GM12865 (cell line): Measurements from ENCODE around the gene UBL7.
"Not testable (repeated sequence)": the region's sequence is repeated elsewhere in the genome, so short reads cannot be mapped to it uniquely, and the experiment has no call there.

Experiments
- DNase-seq: peaks from one replicate; pipeline ENCODE4 v3.0.0; 2010; ENCODE audit warnings: low read depth
- H3K4me3 ChIP-seq: 2 replicates; pipeline ENCODE4 v1.5.1; 2011; ENCODE audit warnings: mild to moderate bottlenecking, low read depth, low read length, control low read depth
- TF ChIP-seq, protein P1 (sequence below): IDR thresholded peaks from 2 replicates; pipeline ENCODE4 v1.5.1; 2011; ENCODE audit warnings: low read length, control low read depth, low read depth, inconsistent platforms; ENCODE audit not compliant: insufficient read depth; ENCODE audit errors: missing control alignments

Gene UBL7

DNA sequence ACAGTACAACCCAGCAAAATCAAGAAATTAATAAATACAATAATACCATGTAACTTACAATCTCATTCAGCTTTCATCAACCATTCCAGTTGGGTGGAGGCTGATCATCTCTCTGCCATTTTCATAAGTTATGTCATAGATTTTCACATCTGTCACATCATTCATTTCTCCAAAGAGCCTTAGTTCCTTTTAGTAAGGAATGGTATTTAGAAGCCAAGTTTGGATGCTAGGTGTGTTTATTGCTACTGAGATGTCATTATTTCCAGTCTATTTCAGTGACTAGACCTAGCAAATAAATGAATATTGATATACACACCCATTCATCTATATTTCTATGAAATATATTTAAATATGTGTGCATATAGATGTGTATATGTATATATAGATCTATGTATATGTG lies 2.7 kb upstream of the UBL7 start:
- TF ChIP-seq, protein P1, sequence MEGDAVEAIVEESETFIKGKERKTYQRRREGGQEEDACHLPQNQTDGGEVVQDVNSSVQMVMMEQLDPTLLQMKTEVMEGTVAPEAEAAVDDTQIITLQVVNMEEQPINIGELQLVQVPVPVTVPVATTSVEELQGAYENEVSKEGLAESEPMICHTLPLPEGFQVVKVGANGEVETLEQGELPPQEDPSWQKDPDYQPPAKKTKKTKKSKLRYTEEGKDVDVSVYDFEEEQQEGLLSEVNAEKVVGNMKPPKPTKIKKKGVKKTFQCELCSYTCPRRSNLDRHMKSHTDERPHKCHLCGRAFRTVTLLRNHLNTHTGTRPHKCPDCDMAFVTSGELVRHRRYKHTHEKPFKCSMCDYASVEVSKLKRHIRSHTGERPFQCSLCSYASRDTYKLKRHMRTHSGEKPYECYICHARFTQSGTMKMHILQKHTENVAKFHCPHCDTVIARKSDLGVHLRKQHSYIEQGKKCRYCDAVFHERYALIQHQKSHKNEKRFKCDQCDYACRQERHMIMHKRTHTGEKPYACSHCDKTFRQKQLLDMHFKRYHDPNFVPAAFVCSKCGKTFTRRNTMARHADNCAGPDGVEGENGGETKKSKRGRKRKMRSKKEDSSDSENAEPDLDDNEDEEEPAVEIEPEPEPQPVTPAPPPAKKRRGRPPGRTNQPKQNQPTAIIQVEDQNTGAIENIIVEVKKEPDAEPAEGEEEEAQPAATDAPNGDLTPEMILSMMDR, result no peak
- no peak for DNase-seq
- peak overlapping the region; percentile 80 for H3K4me3 ChIP-seq

GRCh38 chr15:74461847-74462511 lies 1.0 kb upstream of the UBL7 start:
- DNase-seq, result peak; percentile 15
- TF ChIP-seq, protein P1, result no peak
- peak overlapping the region; percentile 80 for H3K4me3 ChIP-seq

DNA sequence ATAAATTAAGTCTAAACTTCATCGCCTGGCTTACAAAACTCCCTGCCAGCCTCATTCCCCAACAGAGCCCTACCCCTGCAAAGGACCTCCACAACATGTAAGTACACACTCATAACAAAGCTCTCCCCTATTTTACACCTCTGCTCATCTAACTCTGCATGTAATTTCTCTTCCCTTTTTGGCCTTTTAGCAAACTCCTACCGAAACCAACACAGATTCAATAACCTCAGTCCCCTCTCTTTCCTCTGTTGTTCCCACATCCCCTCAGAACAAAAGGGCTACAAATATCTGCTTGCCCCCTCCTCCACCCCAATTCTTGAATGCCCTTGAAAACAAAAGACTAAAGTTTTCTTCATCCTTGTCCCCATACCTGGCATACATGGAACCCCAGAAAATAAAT lies 662 bp downstream of the UBL7 start:
- DNase-seq, result peak; percentile 64
- TF ChIP-seq, protein P1, result no peak
- H3K4me3 ChIP-seq, result peak overlapping the region; percentile 80

DNA sequence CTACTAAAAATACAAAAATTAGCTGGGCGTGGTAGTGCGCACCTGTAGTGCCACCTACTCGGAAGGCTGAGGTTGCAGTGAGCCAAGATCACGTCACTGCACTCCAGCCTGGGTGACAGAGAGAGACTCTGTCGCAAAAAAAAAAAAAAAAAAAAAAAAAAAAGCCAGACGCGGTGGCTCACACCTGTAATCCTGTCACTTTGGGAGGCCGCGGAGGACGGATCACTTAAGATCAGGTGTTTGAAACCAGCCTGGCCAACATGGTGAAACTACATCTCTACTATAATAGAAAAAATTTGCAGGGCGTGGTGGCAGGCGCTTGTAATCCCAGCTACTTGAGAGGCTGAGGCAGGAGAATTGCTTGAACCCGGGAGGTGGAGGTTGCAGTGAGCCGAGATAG lies 1.2 kb downstream of the UBL7 start:
- peak overlapping the region; percentile 80 for H3K4me3 ChIP-seq
- DNase-seq, result not testable (repeated sequence)

DNA sequence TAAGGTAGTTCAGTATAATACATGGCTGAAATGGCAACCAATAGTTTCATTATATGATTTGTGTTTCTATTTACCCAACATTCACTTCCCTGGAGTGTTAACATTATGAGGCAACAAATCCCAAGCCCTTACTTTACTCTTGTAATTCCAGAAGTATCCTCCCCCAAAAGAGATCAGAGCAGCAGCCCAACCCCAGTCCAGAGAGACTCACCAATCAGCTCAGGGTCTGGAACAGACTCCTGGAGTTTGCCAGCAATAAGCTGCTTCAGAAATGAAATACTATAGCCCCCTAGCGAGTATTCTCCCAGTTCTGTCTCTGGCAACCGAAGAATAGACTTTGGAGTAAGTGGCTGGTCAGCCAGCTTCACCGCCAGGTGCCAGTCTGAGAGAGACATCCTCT lies 2.5 kb downstream of the UBL7 start:
- TF ChIP-seq, protein P1, result no peak
- DNase-seq, result no peak
- H3K4me3 ChIP-seq, result no peak overlapping the region

DNA sequence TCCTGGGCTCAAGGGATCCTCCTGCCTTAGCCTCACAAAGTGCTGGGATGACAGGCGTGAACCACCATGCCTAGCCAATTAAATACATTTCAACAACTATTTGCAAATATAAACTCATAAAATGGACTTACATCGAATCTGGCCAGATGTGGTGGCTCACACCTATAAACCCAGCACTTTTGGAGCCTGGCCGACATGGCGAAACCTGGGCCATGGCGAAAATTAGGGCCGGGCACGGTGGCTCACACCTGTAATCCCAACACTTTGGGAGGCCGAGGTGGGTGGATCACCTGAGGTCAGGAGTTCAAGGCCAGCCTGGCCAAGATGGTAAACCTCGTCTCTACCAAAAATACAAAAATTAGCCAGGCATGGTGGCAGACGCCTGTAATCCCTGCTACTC lies 3.9 kb downstream of the UBL7 start:
- DNase-seq, result not testable (repeated sequence)

DNA sequence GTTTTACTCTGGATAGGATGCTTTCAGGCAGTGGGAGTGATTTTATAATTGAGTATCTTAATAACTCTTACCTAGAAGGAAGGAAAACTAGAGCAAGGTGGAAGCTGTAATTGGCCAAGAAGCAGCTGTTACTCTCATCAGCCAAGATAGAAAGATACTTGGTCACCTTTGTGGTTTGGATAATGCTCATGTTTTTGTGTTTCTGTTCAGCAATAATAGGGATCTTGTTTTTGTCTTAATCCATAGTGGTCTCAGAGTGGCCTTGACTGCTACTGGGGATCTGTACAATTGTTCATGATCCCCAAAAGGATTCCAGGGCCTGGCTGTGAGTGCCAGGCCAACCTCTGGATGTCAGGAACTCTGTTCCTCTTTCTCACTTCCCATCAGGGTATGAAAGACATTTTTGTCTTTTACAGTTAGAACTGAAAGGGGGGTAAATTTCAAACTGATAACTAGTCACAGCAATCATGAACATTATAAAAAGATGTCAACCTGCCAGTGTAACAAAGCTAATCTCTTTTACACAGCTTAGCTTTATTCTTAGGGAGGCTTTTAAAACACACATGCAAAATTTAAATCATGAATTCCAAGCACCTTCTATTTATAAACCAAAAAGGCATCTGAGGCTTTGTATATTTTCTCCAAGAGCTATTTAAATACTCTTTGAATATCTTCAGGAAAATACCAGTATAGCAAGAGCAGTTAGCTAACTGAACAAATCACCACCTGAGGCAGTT lies 6.0 kb downstream of the UBL7 start:
- DNase-seq, result no peak
- no peak overlapping the region for H3K4me3 ChIP-seq
- TF ChIP-seq, protein P1, result no peak

More for the DNA sequence above, 3.9 kb downstream of the UBL7 start:
- not testable (repeated sequence) for H3K4me3 ChIP-seq

DNA sequence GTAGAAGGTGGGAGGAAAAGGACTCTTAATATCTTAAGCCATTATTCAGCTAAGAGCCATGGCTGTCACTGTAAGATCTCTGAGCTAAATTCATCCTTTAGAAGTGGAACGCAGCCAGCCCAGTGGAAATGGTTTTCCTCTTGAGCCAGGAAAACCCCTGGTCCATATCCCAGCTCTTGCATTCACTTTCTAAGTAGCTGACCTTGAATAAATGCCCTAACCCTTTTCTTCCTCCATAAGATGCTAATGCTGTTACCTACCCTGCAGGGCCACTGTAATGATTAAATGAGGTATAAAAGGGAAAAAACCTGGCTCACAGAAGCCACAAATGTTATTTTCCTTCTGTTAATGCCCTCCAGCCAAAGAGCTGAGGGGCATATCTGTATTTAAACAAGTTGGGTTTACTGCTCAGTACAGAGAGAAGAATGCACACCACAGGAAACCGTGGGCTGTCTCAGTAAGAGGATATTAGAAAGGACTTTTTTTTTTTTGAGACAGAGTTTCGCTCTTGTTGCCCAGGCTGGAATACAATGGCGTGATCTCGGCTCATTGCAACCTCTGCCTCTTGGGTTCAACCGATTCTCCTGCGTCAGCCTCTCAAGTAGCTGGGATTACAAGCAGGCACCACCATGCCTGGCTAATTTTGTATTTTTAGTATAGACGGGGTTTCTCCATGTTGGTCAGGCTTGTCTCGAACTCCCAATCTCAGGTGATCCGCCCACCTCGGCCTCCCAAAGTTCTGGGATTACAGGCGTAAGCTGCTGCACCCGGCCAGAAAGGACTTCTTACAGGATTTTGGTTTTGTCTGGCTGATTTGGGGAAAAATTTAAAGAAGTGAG lies 6.8 kb downstream of the UBL7 start:
- no peak for DNase-seq
- TF ChIP-seq, protein P1, result no peak
- no peak overlapping the region for H3K4me3 ChIP-seq
